Measurements from ENCODE around the gene CHRNE. TPM values are rescaled to one million over a fixed set of nuclear protein-coding genes. Genes with fewer than 3 reads are reported as not detected.

Gene CHRNE
- polyA plus RNA-seq, 1 donor from 2014 or later: 0.25 TPM

GRCh38 chr17:4895121-4895520, 7.8 kb downstream of the CHRNE start:
- Histone ChIP-seq H3K79me2 (replicated peaks; ENCODE audit: insufficient read depth, low read length) (no peaks in the 10 kb centered on the region), H4K20me1 (ENCODE audit: insufficient read depth) (no peaks in the 10 kb centered on the region), H3K9me3 (ENCODE audit: low read length) (no peaks in the 10 kb centered on the region), H3F3A (ENCODE audit: insufficient read depth, low read length, poor library complexity, severe bottlenecking) (no peaks in the 10 kb centered on the region), H3K27ac (ENCODE audit: low read length) (no peak overlapping the region), H3K4me3 (ENCODE audit: low read length) (no peak overlapping the region), H3K36me3 (ENCODE audit: insufficient read depth, low read length) (no peaks in the 10 kb centered on the region), H3K9ac (ENCODE audit: low read length) (no peak overlapping the region), H2AFZ (ENCODE audit: low read depth, low read length) (no peak overlapping the region), H3K27me3 (ENCODE audit: insufficient read depth, low read depth, low read length) (no peaks in the 10 kb centered on the region), H3K9me2 (ENCODE audit: insufficient read depth, low read length) (no peaks in the 10 kb centered on the region), H3K4me2 (ENCODE audit: low read length) (no peak overlapping the region)
- TF ChIP-seq EP300 (conservative IDR thresholded peaks at IDR 0.05; ENCODE audit: poor library complexity, severe bottlenecking) (no peak), SMC3 (conservative IDR thresholded peaks at IDR 0.05; ENCODE audit: poor library complexity) (no peak), REST (IDR thresholded peaks at IDR 0.05; ENCODE audit: borderline replicate concordance) (no peak), POLR2AphosphoS5 (IDR thresholded peaks at IDR 0.05) (no peak), TAF1 (IDR thresholded peaks at IDR 0.05; ENCODE audit: low read depth) (no peak), RAD21 (conservative IDR thresholded peaks at IDR 0.05) (no peak), EZH2 (IDR thresholded peaks at IDR 0.05; ENCODE audit: borderline replicate concordance, insufficient read depth, low read length, poor library complexity, severe bottlenecking) (no peak), MXI1 (conservative IDR thresholded peaks at IDR 0.05; ENCODE audit: poor library complexity, severe bottlenecking) (no peak)
- TF ChIP-seq, protein P1, sequence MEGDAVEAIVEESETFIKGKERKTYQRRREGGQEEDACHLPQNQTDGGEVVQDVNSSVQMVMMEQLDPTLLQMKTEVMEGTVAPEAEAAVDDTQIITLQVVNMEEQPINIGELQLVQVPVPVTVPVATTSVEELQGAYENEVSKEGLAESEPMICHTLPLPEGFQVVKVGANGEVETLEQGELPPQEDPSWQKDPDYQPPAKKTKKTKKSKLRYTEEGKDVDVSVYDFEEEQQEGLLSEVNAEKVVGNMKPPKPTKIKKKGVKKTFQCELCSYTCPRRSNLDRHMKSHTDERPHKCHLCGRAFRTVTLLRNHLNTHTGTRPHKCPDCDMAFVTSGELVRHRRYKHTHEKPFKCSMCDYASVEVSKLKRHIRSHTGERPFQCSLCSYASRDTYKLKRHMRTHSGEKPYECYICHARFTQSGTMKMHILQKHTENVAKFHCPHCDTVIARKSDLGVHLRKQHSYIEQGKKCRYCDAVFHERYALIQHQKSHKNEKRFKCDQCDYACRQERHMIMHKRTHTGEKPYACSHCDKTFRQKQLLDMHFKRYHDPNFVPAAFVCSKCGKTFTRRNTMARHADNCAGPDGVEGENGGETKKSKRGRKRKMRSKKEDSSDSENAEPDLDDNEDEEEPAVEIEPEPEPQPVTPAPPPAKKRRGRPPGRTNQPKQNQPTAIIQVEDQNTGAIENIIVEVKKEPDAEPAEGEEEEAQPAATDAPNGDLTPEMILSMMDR (IDR thresholded peaks at IDR 0.05; ENCODE audit: poor library complexity, severe bottlenecking): no peak

- Histone ChIP-seq H3K27ac (ENCODE audit: low read length) (no peak overlapping the region), H3K27me3 (ENCODE audit: insufficient read depth, low read depth, low read length) (no peaks in the 10 kb centered on the region), H2AFZ (ENCODE audit: low read depth, low read length) (no peak overlapping the region), H3K4me3 (ENCODE audit: low read length) (no peak overlapping the region), H4K20me1 (ENCODE audit: insufficient read depth) (no peaks in the 10 kb centered on the region), H3K9me2 (ENCODE audit: insufficient read depth, low read length) (no peaks in the 10 kb centered on the region), H3K36me3 (ENCODE audit: insufficient read depth, low read length) (no peaks in the 10 kb centered on the region), H3K9ac (ENCODE audit: low read length) (no peak overlapping the region), H3K79me2 (replicated peaks; ENCODE audit: insufficient read depth, low read length) (no peaks in the 10 kb centered on the region), H3K9me3 (ENCODE audit: low read length) (no peaks in the 10 kb centered on the region), H3F3A (ENCODE audit: insufficient read depth, low read length, poor library complexity, severe bottlenecking) (no peaks in the 10 kb centered on the region), H3K4me2 (ENCODE audit: low read length) (no peak overlapping the region)
- TF ChIP-seq MXI1 (conservative IDR thresholded peaks at IDR 0.05; ENCODE audit: poor library complexity, severe bottlenecking) (no peak), POLR2AphosphoS5 (IDR thresholded peaks at IDR 0.05) (no peak), TAF1 (IDR thresholded peaks at IDR 0.05; ENCODE audit: low read depth) (no peak), REST (IDR thresholded peaks at IDR 0.05; ENCODE audit: borderline replicate concordance) (no peak), SMC3 (conservative IDR thresholded peaks at IDR 0.05; ENCODE audit: poor library complexity) (no peak), RAD21 (conservative IDR thresholded peaks at IDR 0.05) (no peak), EP300 (conservative IDR thresholded peaks at IDR 0.05; ENCODE audit: poor library complexity, severe bottlenecking) (no peak), EZH2 (IDR thresholded peaks at IDR 0.05; ENCODE audit: borderline replicate concordance, insufficient read depth, low read length, poor library complexity, severe bottlenecking) (no peak)
- TF ChIP-seq, protein P1 (IDR thresholded peaks at IDR 0.05; ENCODE audit: poor library complexity, severe bottlenecking): no peak
Observed at GRCh38 chr17:4893721-4894560, 9.0 kb downstream of the CHRNE start.

All from neural cell (in vitro differentiated cells).